ENCODE results near the gene F2. TPM values are rescaled to one million over a fixed set of nuclear protein-coding genes. Genes with fewer than 3 reads are reported as not detected.

Gene F2
- total and polyA plus RNA-seq, 2 of the 13 experiments (the other 11 are each of a cell fraction or from before 2014, with no cell fraction given): 330 to 801 TPM

GRCh38 chr11:46719048-46719542, at the start of gene F2 (continued):
- peak; percentile 72 for TF ChIP-seq AHDC1 (CRISPR knock-in tag; IDR thresholded peaks at IDR 0.05; ENCODE audit: borderline replicate concordance)
- TF ChIP-seq HOMEZ (CRISPR knock-in tag; IDR thresholded peaks at IDR 0.05; ENCODE audit: low read depth): 0 out of 2 replicates have a peak, but pooled peaks have one; percentile 67
- TF ChIP-seq, protein P1, sequence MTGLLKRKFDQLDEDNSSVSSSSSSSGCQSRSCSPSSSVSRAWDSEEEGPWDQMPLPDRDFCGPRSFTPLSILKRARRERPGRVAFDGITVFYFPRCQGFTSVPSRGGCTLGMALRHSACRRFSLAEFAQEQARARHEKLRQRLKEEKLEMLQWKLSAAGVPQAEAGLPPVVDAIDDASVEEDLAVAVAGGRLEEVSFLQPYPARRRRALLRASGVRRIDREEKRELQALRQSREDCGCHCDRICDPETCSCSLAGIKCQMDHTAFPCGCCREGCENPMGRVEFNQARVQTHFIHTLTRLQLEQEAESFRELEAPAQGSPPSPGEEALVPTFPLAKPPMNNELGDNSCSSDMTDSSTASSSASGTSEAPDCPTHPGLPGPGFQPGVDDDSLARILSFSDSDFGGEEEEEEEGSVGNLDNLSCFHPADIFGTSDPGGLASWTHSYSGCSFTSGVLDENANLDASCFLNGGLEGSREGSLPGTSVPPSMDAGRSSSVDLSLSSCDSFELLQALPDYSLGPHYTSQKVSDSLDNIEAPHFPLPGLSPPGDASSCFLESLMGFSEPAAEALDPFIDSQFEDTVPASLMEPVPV (CRISPR knock-in tag; IDR thresholded peaks at IDR 0.05): peak; percentile 69; the same call in 1 of the 2 replicates
- TF ChIP-seq CBX2 (IDR thresholded peaks at IDR 0.05; ENCODE audit: low read depth, low read length): no peak
- no peak for TF ChIP-seq CBX2 (CRISPR knock-in tag; IDR thresholded peaks at IDR 0.05; ENCODE audit: low read depth)
- no peak for TF ChIP-seq CHCHD3 (CRISPR knock-in tag; IDR thresholded peaks at IDR 0.05)
- TF ChIP-seq, protein P2, sequence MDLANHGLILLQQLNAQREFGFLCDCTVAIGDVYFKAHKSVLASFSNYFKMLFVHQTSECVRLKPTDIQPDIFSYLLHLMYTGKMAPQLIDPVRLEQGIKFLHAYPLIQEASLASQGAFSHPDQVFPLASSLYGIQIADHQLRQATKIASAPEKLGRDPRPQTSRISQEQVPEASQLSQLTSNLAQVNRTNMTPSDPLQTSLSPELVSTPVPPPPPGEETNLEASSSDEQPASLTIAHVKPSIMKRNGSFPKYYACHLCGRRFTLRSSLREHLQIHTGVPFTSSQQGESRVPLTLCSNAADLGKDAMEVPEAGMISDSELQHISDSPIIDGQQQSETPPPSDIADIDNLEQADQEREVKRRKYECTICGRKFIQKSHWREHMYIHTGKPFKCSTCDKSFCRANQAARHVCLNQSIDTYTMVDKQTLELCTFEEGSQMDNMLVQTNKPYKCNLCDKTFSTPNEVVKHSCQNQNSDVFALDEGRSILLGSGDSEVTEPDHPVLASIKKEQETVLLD (CRISPR knock-in tag; IDR thresholded peaks at IDR 0.05; ENCODE audit: low read depth): peak; percentile 39; the same call in 1 of the 2 replicates
- TF ChIP-seq SNAPC2 (CRISPR knock-in tag; IDR thresholded peaks at IDR 0.05): peak; percentile 74; the same call in 1 of the 2 replicates
- peak; percentile 64 for TF ChIP-seq GATAD1 (CRISPR knock-in tag; IDR thresholded peaks at IDR 0.05)
- TF ChIP-seq SALL1 (CRISPR knock-in tag; IDR thresholded peaks at IDR 0.05): peak; percentile 93
- no peak for TF ChIP-seq SP2 (CRISPR knock-in tag; IDR thresholded peaks at IDR 0.05)
- peak; percentile 98 for TF ChIP-seq MED1 (CRISPR knock-in tag; IDR thresholded peaks at IDR 0.05)
- no peak for TF ChIP-seq SMARCE1 (IDR thresholded peaks at IDR 0.05; ENCODE audit: borderline replicate concordance)
- peak; percentile 84; the same call in 1 of the 2 replicates for TF ChIP-seq ZNF614 (CRISPR knock-in tag; IDR thresholded peaks at IDR 0.05; ENCODE audit: borderline replicate concordance)
- TF ChIP-seq ZFP36 (IDR thresholded peaks at IDR 0.05; ENCODE audit: borderline replicate concordance, low read depth, low read length, partially characterized antibody): no peak
- TF ChIP-seq IKZF4 (CRISPR knock-in tag; IDR thresholded peaks at IDR 0.05; ENCODE audit: borderline replicate concordance, low read depth, not compliant biosample characterization): peak; percentile 13
- no peak; the same call in 1 of the 2 replicates for TF ChIP-seq EEA1 (CRISPR knock-in tag; IDR thresholded peaks at IDR 0.05; ENCODE audit: borderline replicate concordance)
- no peak for TF ChIP-seq ARNT (IDR thresholded peaks at IDR 0.05)
- peak; percentile 81 for TF ChIP-seq KLF6 (CRISPR knock-in tag; IDR thresholded peaks at IDR 0.05)
- TF ChIP-seq ZNF329 (CRISPR knock-in tag; IDR thresholded peaks at IDR 0.05; ENCODE audit: low read depth): no peak
- no peak for TF ChIP-seq ATF1 (CRISPR knock-in tag; IDR thresholded peaks at IDR 0.05)
